Trophoblast cell (in vitro differentiated cells and primary cell): Measurements from ENCODE around the gene SPON1.

Experiments used
- DNase-seq, 2 donors: peaks; one replicate each; pipeline ENCODE4 v3.0.0-alpha.2; 2016
- H2AFZ ChIP-seq: 2 replicates; pipeline ENCODE4 v1.6.1; 2013; ENCODE audit warnings: low read length, moderate library complexity, mild to moderate bottlenecking; ENCODE audit not compliant: insufficient read depth, poor library complexity
- H2AK5ac ChIP-seq: 2 replicates; pipeline ENCODE4 v1.6.1; 2013; ENCODE audit warnings: mild to moderate bottlenecking, low read length
- H2BK120ac ChIP-seq: 2 replicates; pipeline ENCODE4 v1.6.1; 2013; ENCODE audit warnings: low read length, mild to moderate bottlenecking, moderate library complexity; ENCODE audit not compliant: insufficient read depth, poor library complexity
- H2BK12ac ChIP-seq: 2 replicates; pipeline ENCODE4 v1.6.1; 2013; ENCODE audit warnings: mild to moderate bottlenecking, low read length, moderate library complexity
- H2BK5ac ChIP-seq: 2 replicates; pipeline ENCODE4 v1.6.1; 2013; ENCODE audit warnings: low read length, low read depth, moderate library complexity, mild to moderate bottlenecking; ENCODE audit not compliant: poor library complexity
- H3K14ac ChIP-seq: 2 replicates; pipeline ENCODE4 v1.6.1; 2013; ENCODE audit warnings: mild to moderate bottlenecking, low read length
- H3K18ac ChIP-seq: 2 replicates; pipeline ENCODE4 v1.6.1; 2013; ENCODE audit warnings: mild to moderate bottlenecking, low read length
- H3K23ac ChIP-seq: 2 replicates; pipeline ENCODE4 v1.6.1; 2013; ENCODE audit warnings: low read length
- H3K27ac ChIP-seq: 2 replicates; pipeline ENCODE4 v1.5.1; 2013; ENCODE audit warnings: low read depth, mild to moderate bottlenecking, inconsistent platforms, low read length, moderate library complexity
- H3K27me3 ChIP-seq: 2 replicates; pipeline ENCODE4 v1.6.1; 2013; ENCODE audit warnings: inconsistent platforms, mild to moderate bottlenecking, low read length, moderate library complexity; ENCODE audit not compliant: insufficient read depth
- H3K36me3 ChIP-seq, 2 experiments: 1 replicate in 1 of 2; 2 replicates in 1 of 2; pipeline ENCODE4 v1.6.1; 2013; ENCODE audit warnings: low read length in 2 of 2, mild to moderate bottlenecking in 2 of 2, moderate library complexity in 1 of 2; ENCODE audit not compliant: insufficient read depth in 2 of 2, control insufficient read depth in 1 of 2
- H3K4ac ChIP-seq: 2 replicates; pipeline ENCODE4 v1.6.1; 2013; ENCODE audit warnings: low read depth, mild to moderate bottlenecking, low read length, moderate library complexity
- H3K4me1 ChIP-seq, 2 experiments: 1 replicate in 1 of 2; 2 replicates in 1 of 2; pipeline ENCODE4 v1.6.1; 2013; ENCODE audit warnings: low read length in 2 of 2, mild to moderate bottlenecking in 2 of 2, moderate library complexity in 1 of 2; ENCODE audit not compliant: insufficient read depth in 2 of 2, control insufficient read depth in 1 of 2
- H3K4me2 ChIP-seq: 2 replicates; pipeline ENCODE4 v1.6.1; 2013; ENCODE audit warnings: inconsistent platforms, mild to moderate bottlenecking, low read length, moderate library complexity
- H3K4me3 ChIP-seq: 2 replicates; pipeline ENCODE4 v1.5.1; 2013; ENCODE audit warnings: mild to moderate bottlenecking, low read depth, low read length, inconsistent platforms
- H3K79me1 ChIP-seq: one replicate; pipeline ENCODE4 v1.6.1; 2013; ENCODE audit warnings: low read length
- H3K79me2 ChIP-seq: 2 replicates; pipeline ENCODE4 v1.6.1; 2013; ENCODE audit warnings: low read length, mild to moderate bottlenecking; ENCODE audit not compliant: control insufficient read depth, insufficient read depth, poor library complexity
- H3K9ac ChIP-seq: 2 replicates; pipeline ENCODE4 v1.6.1; 2013; ENCODE audit warnings: mild to moderate bottlenecking, low read length
- H3K9me3 ChIP-seq: 2 replicates; pipeline ENCODE4 v1.6.1; 2013; ENCODE audit warnings: low read depth, mild to moderate bottlenecking, control low read depth, inconsistent platforms, low read length; ENCODE audit not compliant: insufficient read depth
- H4K12ac ChIP-seq: 2 replicates; pipeline ENCODE4 v1.6.1; 2013; ENCODE audit warnings: low read depth, mild to moderate bottlenecking, low read length, moderate library complexity
- H4K8ac ChIP-seq: 2 replicates; pipeline ENCODE4 v1.6.1; 2013; ENCODE audit warnings: low read depth, mild to moderate bottlenecking, low read length, moderate library complexity
- H4K91ac ChIP-seq: one replicate; pipeline ENCODE4 v1.6.1; 2013; ENCODE audit warnings: low read depth, mild to moderate bottlenecking, low read length, moderate library complexity
- WGBS: extraction: QIAGEN DNeasy Blood & Tissue Kit; methylation state at CpG from one replicate; pipeline ENCODE4 v1.1.7; 2013; ENCODE audit warnings: missing lambda C conversion rate; ENCODE audit not compliant: insufficient read length, insufficient coverage; ENCODE audit errors: extremely low coverage; 5-methylcytosine and 5-hydroxymethylcytosine counted together

Gene SPON1

GRCh38 chr11:14041040-14041439 is 78.5 kb downstream of the SPON1 start:
- Histone ChIP-seq H3K4me3 (no peak overlapping the region), H2BK12ac (no peak overlapping the region), H2BK120ac (no peak overlapping the region), H3K4me2 (no peak overlapping the region), H2AFZ (no peak overlapping the region), H3K18ac (no peak overlapping the region), H3K4me1 (no peaks in the 10 kb centered on the region), H3K79me1 (no peaks in the 10 kb centered on the region), H3K79me2 (no peaks in the 10 kb centered on the region), H2AK5ac (no peak overlapping the region), H2BK5ac (no peak overlapping the region), H3K36me3 (no peaks in the 10 kb centered on the region), H4K12ac (no peak overlapping the region), H4K8ac (no peak overlapping the region), H3K27ac (no peak overlapping the region), H3K9ac (no peak overlapping the region), H3K4ac (no peak overlapping the region), H3K23ac (no peak overlapping the region), H3K9me3 (no peaks in the 10 kb centered on the region), H4K91ac (no peak overlapping the region), H3K14ac (no peak overlapping the region), H3K27me3 (no peaks in the 10 kb centered on the region)
- no CpG with 5 or more reads among the region's 4 CpGs for WGBS
- DNase-seq = no peak

GRCh38 chr11:14041565-14041964 is 79.0 kb downstream of the SPON1 start:
- H3K4me2 ChIP-seq = no peak overlapping the region
- H3K9ac ChIP-seq = no peak overlapping the region
- H2BK5ac ChIP-seq = no peak overlapping the region
- H3K4me3 ChIP-seq = no peak overlapping the region
- no peaks in the 10 kb centered on the region for H3K79me1 ChIP-seq
- H2BK120ac ChIP-seq = no peak overlapping the region
- no peak overlapping the region for H4K12ac ChIP-seq
- H3K27me3 ChIP-seq = no peaks in the 10 kb centered on the region
- no peak overlapping the region for H2AK5ac ChIP-seq
- DNase-seq = no peak
- H4K91ac ChIP-seq = no peak overlapping the region
- H3K36me3 ChIP-seq = no peaks in the 10 kb centered on the region
- no peak overlapping the region for H3K23ac ChIP-seq
- H3K4me1 ChIP-seq = no peaks in the 10 kb centered on the region
- H3K14ac ChIP-seq = no peak overlapping the region
- no peaks in the 10 kb centered on the region for H3K79me2 ChIP-seq
- no peak overlapping the region for H2BK12ac ChIP-seq
- no peaks in the 10 kb centered on the region for H3K9me3 ChIP-seq
- no peak overlapping the region for H4K8ac ChIP-seq
- H3K18ac ChIP-seq = no peak overlapping the region
- no peak overlapping the region for H2AFZ ChIP-seq
- H3K4ac ChIP-seq = no peak overlapping the region
- no peak overlapping the region for H3K27ac ChIP-seq
- WGBS = no CpG with 5 or more reads among the region's 4 CpGs

GRCh38 chr11:14042686-14043465 is 80.4 kb downstream of the SPON1 start:
- no peak overlapping the region for H3K4ac ChIP-seq
- H2BK5ac ChIP-seq = no peak overlapping the region
- no peak overlapping the region for H4K91ac ChIP-seq
- H3K79me1 ChIP-seq = no peaks in the 10 kb centered on the region
- no peak overlapping the region for H3K4me2 ChIP-seq
- no peak overlapping the region for H2BK12ac ChIP-seq
- H3K9ac ChIP-seq = no peak overlapping the region
- no peaks in the 10 kb centered on the region for H3K4me1 ChIP-seq
- no peaks in the 10 kb centered on the region for H3K36me3 ChIP-seq
- H3K9me3 ChIP-seq = no peaks in the 10 kb centered on the region
- no peak overlapping the region for H3K4me3 ChIP-seq
- no peaks in the 10 kb centered on the region for H3K27me3 ChIP-seq
- no peaks in the 10 kb centered on the region for H3K79me2 ChIP-seq
- no CpG with 5 or more reads among the region's 4 CpGs for WGBS
- no peak overlapping the region for H2AK5ac ChIP-seq
- H3K27ac ChIP-seq = no peak overlapping the region
- no peak overlapping the region for H3K18ac ChIP-seq
- no peak overlapping the region for H2AFZ ChIP-seq
- no peak overlapping the region for H3K23ac ChIP-seq
- no peak overlapping the region for H4K8ac ChIP-seq
- H3K14ac ChIP-seq = no peak overlapping the region
- H4K12ac ChIP-seq = no peak overlapping the region
- no peak overlapping the region for H2BK120ac ChIP-seq
- DNase-seq = no peak

GRCh38 chr11:14044916-14045315 is 82.4 kb downstream of the SPON1 start:
- no peak overlapping the region for H2BK12ac ChIP-seq
- no peak overlapping the region for H4K8ac ChIP-seq
- no peak overlapping the region for H2BK120ac ChIP-seq
- H3K79me2 ChIP-seq = no peaks in the 10 kb centered on the region
- H3K9ac ChIP-seq = no peak overlapping the region
- H3K27ac ChIP-seq = no peak overlapping the region
- H2AK5ac ChIP-seq = no peak overlapping the region
- no peak overlapping the region for H2BK5ac ChIP-seq
- no peak overlapping the region for H3K4me2 ChIP-seq
- no peak for DNase-seq
- H3K27me3 ChIP-seq = no peaks in the 10 kb centered on the region
- H3K4me1 ChIP-seq = no peaks in the 10 kb centered on the region
- H2AFZ ChIP-seq = no peak overlapping the region
- WGBS = no CpG with 5 or more reads among the region's 3 CpGs
- H4K12ac ChIP-seq = no peak overlapping the region
- no peak overlapping the region for H3K14ac ChIP-seq
- H3K4ac ChIP-seq = no peak overlapping the region
- no peaks in the 10 kb centered on the region for H3K36me3 ChIP-seq
- H3K4me3 ChIP-seq = no peak overlapping the region
- H3K18ac ChIP-seq = no peak overlapping the region
- H3K79me1 ChIP-seq = no peaks in the 10 kb centered on the region
- no peak overlapping the region for H4K91ac ChIP-seq
- H3K9me3 ChIP-seq = no peaks in the 10 kb centered on the region
- H3K23ac ChIP-seq = no peak overlapping the region
